CD4-positive, alpha-beta T cell treated with Interleukin-4 for 4 hours (primary cell): Measurements from ENCODE around the gene TRIM5.
A peak's percentile ranks its signal among the peaks of the same experiment; 100 is the strongest.
"Not testable (repeated sequence)": the region's sequence is repeated elsewhere in the genome, so short reads cannot be mapped to it uniquely, and the experiment has no call there.

Experiments used
- DNase-seq: peaks from one replicate; pipeline ENCODE4 v3.0.0-alpha.2; 2020

Gene TRIM5

GRCh38 chr11:5684646-5685362 is at the start of gene TRIM5:
Gene TRIM5, minus strand, starts transcription at chr11:5685074. Its CDS starts 4,897 bp downstream, at chr11:5680177.
- peak; percentile 80 for DNase-seq

- DNase-seq = no peak
Observed at GRCh38 chr11:5727691-5728090, 42.8 kb upstream of the TRIM5 start.

- DNase-seq = no peak
Observed at GRCh38 chr11:5726351-5726750, 41.5 kb upstream of the TRIM5 start.

GRCh38 chr11:5722622-5723021 is 37.7 kb upstream of the TRIM5 start:
- no peak for DNase-seq

GRCh38 chr11:5719703-5720495 is 35.0 kb upstream of the TRIM5 start:
- DNase-seq = no peak

- not testable (repeated sequence) for DNase-seq
Observed at GRCh38 chr11:5716518-5716917, 31.6 kb upstream of the TRIM5 start.

- DNase-seq = no peak
Observed at GRCh38 chr11:5713695-5714094, 28.8 kb upstream of the TRIM5 start.

- peak; percentile 38 for DNase-seq
Observed at GRCh38 chr11:5712507-5712906, 27.6 kb upstream of the TRIM5 start.

GRCh38 chr11:5705688-5706087 is 20.8 kb upstream of the TRIM5 start:
- DNase-seq = no peak

GRCh38 chr11:5703741-5704536 is 19.1 kb upstream of the TRIM5 start:
- DNase-seq = no peak

GRCh38 chr11:5701055-5701577 is 16.2 kb upstream of the TRIM5 start:
- no peak for DNase-seq

- no peak for DNase-seq
Observed at GRCh38 chr11:5700421-5701054, 15.7 kb upstream of the TRIM5 start.

GRCh38 chr11:5698281-5698680 is 13.4 kb upstream of the TRIM5 start:
- DNase-seq = no peak

- DNase-seq = no peak
Observed at GRCh38 chr11:5696210-5696609, 11.3 kb upstream of the TRIM5 start.

GRCh38 chr11:5695580-5695979 is 10.7 kb upstream of the TRIM5 start:
- no peak for DNase-seq

- DNase-seq = no peak
Observed at GRCh38 chr11:5694642-5695041, 9.8 kb upstream of the TRIM5 start.

- DNase-seq = peak; percentile 30
Observed at GRCh38 chr11:5691964-5692361, 7.1 kb upstream of the TRIM5 start.

- peak; percentile 10 for DNase-seq
Observed at GRCh38 chr11:5691238-5691963, 6.5 kb upstream of the TRIM5 start.

GRCh38 chr11:5690736-5691135 is 5.9 kb upstream of the TRIM5 start:
- no peak for DNase-seq

GRCh38 chr11:5690216-5690615 is 5.3 kb upstream of the TRIM5 start:
- DNase-seq = no peak

- peak; percentile 82 for DNase-seq
Observed at GRCh38 chr11:5689551-5689983, 4.7 kb upstream of the TRIM5 start, which contains the start of gene TRIM22. Gene TRIM22, plus strand, starts transcription at chr11:5689790. Its CDS starts 6,443 bp downstream, at chr11:5696233.

GRCh38 chr11:5688482-5688881 is 3.6 kb upstream of the TRIM5 start:
- DNase-seq = no peak
